ENCODE results near the gene IRAK1. TPM values are rescaled to one million over a fixed set of nuclear protein-coding genes. Genes with fewer than 3 reads are reported as not detected.
"Not testable (repeated sequence)": the region's sequence is repeated elsewhere in the genome, so short reads cannot be mapped to it uniquely, and the experiment has no call there.

IRAK1 gene
- total RNA-seq, 3 donors from 2014 or later = 258 to 273 (median 272) TPM

DNA sequence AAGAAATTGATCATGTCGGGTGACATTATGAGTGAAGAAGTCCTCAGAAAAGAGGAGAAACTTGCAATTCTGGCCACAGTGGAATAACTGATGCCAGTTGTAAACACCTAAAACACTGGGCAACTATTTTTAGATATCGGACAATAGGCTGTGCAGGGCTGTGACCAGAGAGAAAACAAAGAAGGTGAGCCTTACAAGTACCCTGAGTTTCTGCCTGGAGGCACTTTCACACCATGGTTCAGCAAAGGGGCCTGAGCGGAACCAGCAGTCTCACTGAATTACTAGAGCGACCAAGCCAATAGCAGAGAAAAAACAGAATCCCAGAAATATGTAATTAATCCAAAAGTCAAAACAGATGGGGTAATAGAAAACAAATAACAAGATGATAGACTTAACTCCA lies 11.2 kb downstream of the IRAK1 start:
- no peaks in the 10 kb centered on the region for H3K27me3 Mint-ChIP-seq (ENCODE audit: low read depth)
- no peak for DNase-seq
- no peak overlapping the region for H3K4me3 Mint-ChIP-seq
- H3K36me3 Mint-ChIP-seq (ENCODE audit: insufficient read depth) = peaks cover 14% of the 10 kb centered on the region
- ATAC-seq = no peak
- H3K9me3 Mint-ChIP-seq = no peaks in the 10 kb centered on the region
- H3K4me1 Mint-ChIP-seq (ENCODE audit: low read depth) = peaks cover 4% of the 10 kb centered on the region

GRCh38 chrX:154006947-154007346 lies 12.8 kb downstream of the IRAK1 start:
- peaks cover 12% of the 10 kb centered on the region for H3K4me1 Mint-ChIP-seq (ENCODE audit: low read depth)
- H3K4me3 Mint-ChIP-seq = no peak overlapping the region
- DNase-seq (no peak), ATAC-seq (no peak)
- H3K9me3 Mint-ChIP-seq = no peaks in the 10 kb centered on the region
- no peaks in the 10 kb centered on the region for H3K27me3 Mint-ChIP-seq (ENCODE audit: low read depth)
- H3K36me3 Mint-ChIP-seq (ENCODE audit: insufficient read depth) = peaks cover 16% of the 10 kb centered on the region

DNA sequence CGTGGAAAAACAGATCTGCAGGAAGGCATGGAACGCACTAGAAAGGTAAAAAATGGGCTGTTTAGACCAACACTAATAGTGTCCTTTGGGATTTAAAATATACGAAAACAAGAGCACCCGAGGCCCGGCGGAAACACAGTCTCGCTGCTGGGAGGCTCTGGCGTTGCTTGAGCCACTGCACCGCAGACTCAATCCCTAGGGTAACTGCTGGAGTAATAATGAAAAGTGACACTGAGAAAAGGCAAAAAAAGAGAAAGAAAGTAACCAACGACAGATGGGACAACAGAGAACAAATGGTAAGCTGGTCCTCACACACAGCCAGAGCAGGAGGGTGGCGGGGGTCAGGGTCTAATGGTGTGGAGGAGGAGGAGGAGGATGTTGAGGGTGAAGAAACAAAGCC lies 15.4 kb downstream of the IRAK1 start:
- H3K27me3 Mint-ChIP-seq (ENCODE audit: low read depth) = no peaks in the 10 kb centered on the region
- no peaks in the 10 kb centered on the region for H3K9me3 Mint-ChIP-seq
- H3K4me3 Mint-ChIP-seq = no peak overlapping the region
- no peak for ATAC-seq
- DNase-seq = no peak
- H3K36me3 Mint-ChIP-seq (ENCODE audit: insufficient read depth) = peaks cover 8% of the 10 kb centered on the region
- H3K4me1 Mint-ChIP-seq (ENCODE audit: low read depth) = peaks cover 16% of the 10 kb centered on the region

DNA sequence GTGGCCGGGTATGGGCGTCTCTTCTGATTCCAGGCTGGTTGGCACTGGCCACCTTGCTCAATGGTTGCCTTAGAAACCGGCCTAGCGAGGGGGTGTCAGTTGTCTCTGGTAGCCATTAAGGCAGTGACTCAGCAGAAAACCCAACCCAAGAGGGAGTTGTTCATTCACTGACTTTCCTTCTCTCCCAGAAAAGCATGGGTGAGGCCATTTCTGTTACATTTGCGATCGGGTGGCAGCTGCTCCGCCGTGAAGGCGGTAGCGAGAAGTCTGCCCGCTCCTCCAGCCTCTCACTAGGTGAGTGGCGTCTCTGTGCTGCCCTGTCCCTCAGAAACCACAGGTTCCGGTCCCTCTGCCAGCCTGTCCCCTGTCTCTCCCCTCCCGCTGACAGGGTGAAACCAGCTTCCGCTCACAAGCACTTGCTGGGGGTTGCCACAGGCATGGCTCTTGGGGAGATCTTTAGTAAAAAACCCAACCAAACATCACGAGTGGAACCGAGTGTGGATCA lies 17.4 kb downstream of the IRAK1 start:
- peaks cover 15% of the 10 kb centered on the region for H3K4me1 Mint-ChIP-seq (ENCODE audit: low read depth)
- DNase-seq (no peak), ATAC-seq (peak; percentile 78 to 80)
- H3K9me3 Mint-ChIP-seq = no peaks in the 10 kb centered on the region
- peaks cover 1% of the 10 kb centered on the region for H3K36me3 Mint-ChIP-seq (ENCODE audit: insufficient read depth)
- H3K4me3 Mint-ChIP-seq = peak overlapping the region; percentile 59
- no peaks in the 10 kb centered on the region for H3K27me3 Mint-ChIP-seq (ENCODE audit: low read depth)

DNA sequence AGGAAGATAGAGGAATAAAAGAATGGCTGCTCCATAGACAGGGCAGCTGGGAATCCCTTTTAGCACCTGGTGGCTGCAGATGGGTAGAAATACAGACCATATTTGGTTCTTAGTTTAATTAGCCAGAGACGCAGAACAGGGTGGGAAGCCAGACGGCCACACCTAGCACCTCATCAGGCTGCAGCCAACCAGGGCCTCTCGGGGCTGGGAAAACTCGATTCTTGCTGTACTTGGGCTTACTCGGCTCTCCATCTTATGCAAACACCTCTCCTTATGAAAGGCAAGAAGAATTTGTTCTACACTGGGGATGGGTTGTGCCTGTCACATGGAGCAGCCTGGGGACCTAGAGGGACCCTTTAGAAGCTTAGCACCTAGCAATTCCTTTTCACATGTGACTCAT lies 19.7 kb downstream of the IRAK1 start:
- H3K36me3 Mint-ChIP-seq (ENCODE audit: insufficient read depth) = peaks cover 1% of the 10 kb centered on the region
- ATAC-seq (no peak), DNase-seq (no peak)
- H3K4me1 Mint-ChIP-seq (ENCODE audit: low read depth) = peaks cover 15% of the 10 kb centered on the region
- no peak overlapping the region for H3K4me3 Mint-ChIP-seq
- no peaks in the 10 kb centered on the region for H3K9me3 Mint-ChIP-seq
- no peaks in the 10 kb centered on the region for H3K27me3 Mint-ChIP-seq (ENCODE audit: low read depth)

GRCh38 chrX:153999359-154000037 lies 20.2 kb downstream of the IRAK1 start:
- no peaks in the 10 kb centered on the region for H3K9me3 Mint-ChIP-seq
- H3K4me3 Mint-ChIP-seq = no peak overlapping the region
- H3K27me3 Mint-ChIP-seq (ENCODE audit: low read depth) = no peaks in the 10 kb centered on the region
- no peak for ATAC-seq
- DNase-seq = no peak
- peaks cover 13% of the 10 kb centered on the region for H3K4me1 Mint-ChIP-seq (ENCODE audit: low read depth)
- H3K36me3 Mint-ChIP-seq (ENCODE audit: insufficient read depth) = peaks cover 1% of the 10 kb centered on the region

GRCh38 chrX:153995504-153995903 lies 24.2 kb downstream of the IRAK1 start:
- no peak overlapping the region for H3K4me3 Mint-ChIP-seq
- no peaks in the 10 kb centered on the region for H3K27me3 Mint-ChIP-seq (ENCODE audit: low read depth)
- peaks cover 5% of the 10 kb centered on the region for H3K4me1 Mint-ChIP-seq (ENCODE audit: low read depth)
- H3K36me3 Mint-ChIP-seq (ENCODE audit: insufficient read depth) = no peaks in the 10 kb centered on the region
- ATAC-seq = no peak
- no peaks in the 10 kb centered on the region for H3K9me3 Mint-ChIP-seq
- DNase-seq = no peak

- not testable (repeated sequence) for H3K27me3 Mint-ChIP-seq (ENCODE audit: low read depth); H3K36me3 Mint-ChIP-seq (ENCODE audit: insufficient read depth); ATAC-seq; DNase-seq; H3K9me3 Mint-ChIP-seq; H3K4me3 Mint-ChIP-seq
- peaks cover 15% of the 10 kb centered on the region for H3K4me1 Mint-ChIP-seq (ENCODE audit: low read depth)
Observed at GRCh38 chrX:153994398-153994797, 25.3 kb downstream of the IRAK1 start.

GRCh38 chrX:153993978-153994377 lies 25.7 kb downstream of the IRAK1 start:
- no peaks in the 10 kb centered on the region for H3K36me3 Mint-ChIP-seq (ENCODE audit: insufficient read depth)
- DNase-seq = no peak
- ATAC-seq = no peak
- H3K27me3 Mint-ChIP-seq (ENCODE audit: low read depth) = no peaks in the 10 kb centered on the region
- no peak overlapping the region for H3K4me3 Mint-ChIP-seq
- peaks cover 17% of the 10 kb centered on the region for H3K4me1 Mint-ChIP-seq (ENCODE audit: low read depth)
- no peaks in the 10 kb centered on the region for H3K9me3 Mint-ChIP-seq

GRCh38 chrX:153993079-153993478 lies 26.6 kb downstream of the IRAK1 start:
- H3K4me3 Mint-ChIP-seq = no peak overlapping the region
- no peak for ATAC-seq
- H3K27me3 Mint-ChIP-seq (ENCODE audit: low read depth) = no peaks in the 10 kb centered on the region
- no peaks in the 10 kb centered on the region for H3K9me3 Mint-ChIP-seq
- no peaks in the 10 kb centered on the region for H3K36me3 Mint-ChIP-seq (ENCODE audit: insufficient read depth)
- no peak for DNase-seq
- H3K4me1 Mint-ChIP-seq (ENCODE audit: low read depth) = peaks cover 17% of the 10 kb centered on the region

GRCh38 chrX:153992180-153992579 lies 27.5 kb downstream of the IRAK1 start:
- ATAC-seq (no peak), DNase-seq (no peak)
- Mint-ChIP-seq H3K4me3 (no peak overlapping the region), H3K36me3 (ENCODE audit: insufficient read depth) (no peaks in the 10 kb centered on the region), H3K27me3 (ENCODE audit: low read depth) (no peaks in the 10 kb centered on the region), H3K9me3 (no peaks in the 10 kb centered on the region), H3K4me1 (ENCODE audit: low read depth) (peaks cover 17% of the 10 kb centered on the region)

DNA sequence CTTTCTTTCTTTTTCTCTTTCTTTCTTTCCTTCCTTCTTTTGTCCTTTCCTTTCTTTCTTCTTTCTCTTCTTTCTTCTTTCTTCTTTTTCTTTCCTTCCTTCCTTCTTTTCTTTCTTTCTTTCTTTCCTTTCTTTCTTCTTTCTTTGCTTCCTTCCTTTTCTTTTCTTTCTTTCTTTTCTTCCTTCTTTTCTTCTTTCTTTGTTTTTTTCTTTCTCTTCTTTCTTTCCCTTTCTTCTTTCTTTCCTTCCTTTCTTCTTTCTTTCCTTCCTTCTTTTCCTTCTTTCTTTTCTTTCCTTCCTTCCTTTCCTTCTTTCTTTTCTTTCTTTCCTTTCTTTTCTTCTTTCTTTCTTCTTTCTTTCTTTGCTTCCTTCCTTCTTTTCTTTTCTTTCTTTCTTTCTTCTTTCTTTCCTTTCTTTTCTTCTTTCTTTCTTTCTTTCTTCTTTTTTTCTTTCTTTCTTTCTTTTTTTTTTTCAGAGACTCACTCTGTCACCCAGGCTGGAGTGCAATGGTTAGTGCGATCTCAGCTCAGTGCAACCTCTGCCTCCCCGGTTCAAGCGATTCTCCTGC lies 28.6 kb downstream of the IRAK1 start:
- H3K27me3 Mint-ChIP-seq (ENCODE audit: low read depth) = no peaks in the 10 kb centered on the region
- ATAC-seq = no peak
- no peaks in the 10 kb centered on the region for H3K9me3 Mint-ChIP-seq
- H3K4me1 Mint-ChIP-seq (ENCODE audit: low read depth) = peaks cover 17% of the 10 kb centered on the region
- DNase-seq = no peak
- no peak overlapping the region for H3K4me3 Mint-ChIP-seq
- no peaks in the 10 kb centered on the region for H3K36me3 Mint-ChIP-seq (ENCODE audit: insufficient read depth)

DNA sequence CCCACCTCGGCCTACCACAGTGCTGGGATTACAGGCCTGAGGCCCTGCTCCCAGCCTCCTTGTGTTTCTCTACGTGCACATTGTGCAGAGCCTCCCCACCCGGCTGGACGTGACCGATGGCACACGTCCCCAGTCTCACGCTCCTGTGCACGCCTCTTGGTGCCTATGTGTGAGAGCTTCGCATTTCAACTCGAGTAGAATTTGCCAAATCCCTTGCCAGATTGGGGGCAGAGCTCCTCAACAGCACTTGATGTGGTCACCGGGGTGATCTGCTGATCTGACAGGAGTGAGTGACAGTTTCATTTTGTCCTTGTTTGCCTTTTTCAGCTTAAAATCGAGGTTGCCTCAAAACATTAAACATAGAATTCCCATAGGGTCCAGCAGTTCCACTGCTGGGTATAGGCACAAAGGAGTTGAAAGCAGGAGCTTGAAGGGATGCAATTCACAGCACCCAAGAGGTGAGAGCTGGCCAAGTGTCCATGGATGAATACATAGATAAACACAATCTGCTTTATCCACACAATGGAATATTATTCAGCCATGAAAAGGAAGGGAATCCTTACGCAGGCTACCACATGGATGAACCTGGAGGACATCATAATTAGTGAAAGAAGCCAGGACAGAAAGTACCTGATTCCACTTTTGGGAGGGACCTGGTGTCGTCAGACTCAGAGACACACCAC lies 29.6 kb downstream of the IRAK1 start:
- Mint-ChIP-seq H3K4me1 (ENCODE audit: low read depth) (peaks cover 19% of the 10 kb centered on the region), H3K36me3 (ENCODE audit: insufficient read depth) (no peaks in the 10 kb centered on the region), H3K9me3 (no peaks in the 10 kb centered on the region), H3K4me3 (no peak overlapping the region), H3K27me3 (ENCODE audit: low read depth) (no peaks in the 10 kb centered on the region)
- ATAC-seq (no peak), DNase-seq (no peak)

- H3K9me3 Mint-ChIP-seq = no peaks in the 10 kb centered on the region
- H3K36me3 Mint-ChIP-seq (ENCODE audit: insufficient read depth) = no peaks in the 10 kb centered on the region
- DNase-seq = no peak
- no peak for ATAC-seq
- no peaks in the 10 kb centered on the region for H3K27me3 Mint-ChIP-seq (ENCODE audit: low read depth)
- H3K4me3 Mint-ChIP-seq = no peak overlapping the region
- H3K4me1 Mint-ChIP-seq (ENCODE audit: low read depth) = peaks cover 35% of the 10 kb centered on the region
Observed at GRCh38 chrX:153988493-153988892, 31.2 kb downstream of the IRAK1 start.
